Neuronal stem cell (in vitro differentiated cells): ENCODE data around the gene R3HCC1L.
A peak's percentile ranks its signal among the peaks of the same experiment; 100 is the strongest.

Experiments
- DNase-seq: peaks from one replicate; pipeline ENCODE4 v3.0.0-alpha.2; 2013; ENCODE audit warnings: low spot score
- H2AFZ ChIP-seq: one replicate; pipeline ENCODE4 v1.6.1; 2013; ENCODE audit warnings: mild to moderate bottlenecking, low read length, inconsistent platforms
- H2AK5ac ChIP-seq: 2 replicates; pipeline ENCODE4 v1.6.1; 2013; ENCODE audit warnings: low read depth, mild to moderate bottlenecking, inconsistent platforms, low read length, moderate library complexity, mixed read lengths
- H2BK120ac ChIP-seq: 2 replicates; pipeline ENCODE4 v1.6.1; 2013; ENCODE audit warnings: low read depth, mild to moderate bottlenecking, inconsistent platforms, low read length, moderate library complexity, mixed read lengths
- H2BK12ac ChIP-seq: one replicate; pipeline ENCODE4 v1.6.1; 2013; ENCODE audit warnings: low read length, inconsistent platforms
- H2BK15ac ChIP-seq: 2 replicates; pipeline ENCODE4 v1.6.1; 2013; ENCODE audit warnings: mild to moderate bottlenecking, low read length, inconsistent platforms, mixed read lengths
- H2BK5ac ChIP-seq: one replicate; pipeline ENCODE4 v1.6.1; 2013; ENCODE audit warnings: inconsistent platforms, mild to moderate bottlenecking, low read length, moderate library complexity
- H3K14ac ChIP-seq: one replicate; pipeline ENCODE4 v1.6.1; 2013; ENCODE audit warnings: low read length, inconsistent platforms
- H3K18ac ChIP-seq: 2 replicates; pipeline ENCODE4 v1.6.1; 2013; ENCODE audit warnings: low read length, inconsistent platforms
- H3K23ac ChIP-seq: 2 replicates; pipeline ENCODE4 v1.6.1; 2013; ENCODE audit warnings: low read depth, mild to moderate bottlenecking, mixed read lengths, low read length, inconsistent platforms; ENCODE audit not compliant: poor library complexity
- H3K27ac ChIP-seq: replicated peaks from 3 replicates; pipeline ENCODE4 v1.5.1; 2013; ENCODE audit warnings: low read length, inconsistent platforms
- H3K27me3 ChIP-seq, 3 experiments: 2 replicates each; pipeline ENCODE4 v1.6.1; 2013; ENCODE audit warnings: low read length in 3 of 3, mild to moderate bottlenecking in 2 of 3, inconsistent platforms in 1 of 3, low read depth in 1 of 3, mixed read lengths in 1 of 3, moderate library complexity in 1 of 3; ENCODE audit not compliant: control insufficient read depth in 3 of 3, insufficient read depth in 3 of 3
- H3K36me3 ChIP-seq, 2 donors: replicated peaks in 1 of 2; 2 replicates each; pipeline ENCODE4 v1.6.1; 2013; ENCODE audit warnings: low read length in 2 of 2; ENCODE audit not compliant: control insufficient read depth in 2 of 2, insufficient read depth in 2 of 2
- H3K4ac ChIP-seq: 2 replicates; pipeline ENCODE4 v1.6.1; 2013; ENCODE audit warnings: inconsistent platforms, mild to moderate bottlenecking, low read length, moderate library complexity
- H3K4me1 ChIP-seq, 2 donors: 1 replicate in 1 of 2; 2 replicates in 1 of 2; pipeline ENCODE4 v1.6.1; 2013; ENCODE audit warnings: low read length in 2 of 2, low read depth in 1 of 2; ENCODE audit not compliant: control insufficient read depth in 2 of 2, insufficient read depth in 1 of 2
- H3K4me2 ChIP-seq: one replicate; pipeline ENCODE4 v1.6.1; 2013; ENCODE audit warnings: mild to moderate bottlenecking, low read length, inconsistent platforms; ENCODE audit not compliant: insufficient read depth, poor library complexity, severe bottlenecking
- H3K4me3 ChIP-seq, 2 donors: 2 replicates each; pipeline ENCODE4 v1.5.1; 2013; ENCODE audit warnings: low read length in 2 of 2, mild to moderate bottlenecking in 2 of 2, inconsistent platforms in 1 of 2, moderate library complexity in 1 of 2
- H3K79me1 ChIP-seq: one replicate; pipeline ENCODE4 v1.6.1; 2013; ENCODE audit warnings: low read depth, mild to moderate bottlenecking, inconsistent platforms, low read length, moderate library complexity
- H3K9ac ChIP-seq: one replicate; pipeline ENCODE4 v1.6.1; 2013; ENCODE audit warnings: mild to moderate bottlenecking, low read depth, low read length, inconsistent platforms; ENCODE audit not compliant: poor library complexity
- H3K9me3 ChIP-seq, 2 donors: replicated peaks in 1 of 2; 2 replicates each; pipeline versions ENCODE3 to v1.6.1; 2013; ENCODE audit warnings: low read length in 2 of 2, mild to moderate bottlenecking in 2 of 2, inconsistent platforms in 1 of 2, low read depth in 1 of 2, mixed read lengths in 1 of 2, moderate library complexity in 1 of 2; ENCODE audit not compliant: control insufficient read depth in 2 of 2, insufficient read depth in 1 of 2
- H4K8ac ChIP-seq: one replicate; pipeline ENCODE4 v1.6.1; 2013; ENCODE audit warnings: low read depth, mild to moderate bottlenecking, inconsistent platforms, low read length, moderate library complexity
- H4K91ac ChIP-seq: one replicate; pipeline ENCODE4 v1.6.1; 2013; ENCODE audit warnings: low read length, low read depth, mild to moderate bottlenecking, inconsistent platforms; ENCODE audit not compliant: poor library complexity
- WGBS, 2 donors: extraction: QIAGEN DNeasy Blood & Tissue Kit; methylation state at CpG; one replicate each; pipeline ENCODE4 v1.1.7; 2013; ENCODE audit warnings: missing lambda C conversion rate in 2 of 2, mixed read lengths in 1 of 2; ENCODE audit not compliant: insufficient read length in 2 of 2, insufficient replicate concordance in 1 of 2; ENCODE audit errors: extremely low coverage in 2 of 2; 5-methylcytosine and 5-hydroxymethylcytosine counted together

Gene R3HCC1L

DNA sequence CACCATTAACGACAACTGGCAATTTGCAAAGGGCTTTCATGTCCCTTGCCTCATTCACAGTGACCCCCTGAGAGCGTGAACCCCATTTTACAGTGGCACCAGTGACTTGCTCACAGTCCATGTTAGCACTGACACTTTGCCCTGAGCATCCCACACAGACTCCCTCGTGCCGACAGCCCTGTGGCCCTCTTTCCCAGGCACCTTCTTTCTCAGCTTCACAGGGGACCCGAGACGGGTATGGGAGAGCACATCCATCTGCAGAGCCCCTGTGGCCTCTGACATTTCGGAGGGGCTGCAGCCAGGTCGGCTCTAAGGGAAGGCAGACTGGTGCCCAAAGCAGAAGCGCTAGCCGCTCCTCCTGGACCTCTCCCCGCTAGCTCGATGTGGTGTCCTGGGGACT, 122.7 kb downstream of the R3HCC1L start:
- Histone ChIP-seq H3K18ac (peak overlapping the region; percentile 55), H3K14ac (no peak overlapping the region), H3K4ac (no peak overlapping the region), H3K23ac (peak overlapping the region; percentile 43), H2BK12ac (no peak overlapping the region), H3K36me3 (no peaks in the 10 kb centered on the region), H2BK15ac (no peak overlapping the region), H3K4me1 (peaks cover 0 to 3% of the 10 kb centered on the region in 2 donors), H3K79me1 (peaks cover 4% of the 10 kb centered on the region), H3K4me2 (no peak overlapping the region), H3K4me3 (no peak overlapping the region), H3K27me3 (no peaks in the 10 kb centered on the region), H4K8ac (peak overlapping the region; percentile 19), H2BK120ac (no peak overlapping the region), H2AFZ (no peak overlapping the region), H3K9me3 (no peaks in the 10 kb centered on the region), H4K91ac (peak overlapping the region; percentile 22), H2BK5ac (no peak overlapping the region), H3K27ac (no peak overlapping the region), H2AK5ac (no peak overlapping the region), H3K9ac (no peak overlapping the region)
- no peak for DNase-seq
- WGBS, 2 donors, result no CpG with 5 or more reads among the region's 12 CpGs

DNA sequence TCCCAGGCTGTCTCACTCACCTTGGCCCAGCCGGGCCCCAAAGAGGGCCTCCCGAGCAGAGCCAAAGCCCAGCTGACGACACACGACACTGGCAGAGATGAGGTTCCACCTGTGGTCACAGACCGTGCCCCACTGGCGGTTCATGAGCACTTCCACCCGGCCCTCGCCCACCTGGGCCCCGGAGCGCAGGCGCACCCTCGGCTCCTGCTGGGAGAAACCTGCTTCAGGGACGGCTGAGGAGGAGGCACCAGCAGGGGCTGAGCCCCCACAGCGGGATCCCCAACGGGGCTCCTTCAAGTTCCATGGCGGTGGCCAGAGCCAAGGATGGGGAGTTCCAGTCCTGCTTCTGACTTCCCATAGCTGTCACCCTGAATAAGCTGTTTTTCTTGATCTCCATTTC, 123.5 kb downstream of the R3HCC1L start:
- no peak overlapping the region for H4K91ac ChIP-seq
- H3K4me2 ChIP-seq, result no peak overlapping the region
- peak overlapping the region; percentile 25 for H2AK5ac ChIP-seq
- no CpG with 5 or more reads among the region's 16 CpGs for WGBS, 2 donors
- no peak overlapping the region for H2BK120ac ChIP-seq
- H2BK15ac ChIP-seq, result no peak overlapping the region
- no peak overlapping the region for H3K9ac ChIP-seq
- H4K8ac ChIP-seq, result no peak overlapping the region
- H3K18ac ChIP-seq, result peak overlapping the region; percentile 44
- H3K27ac ChIP-seq, result no peak overlapping the region
- peaks cover 4% of the 10 kb centered on the region for H3K79me1 ChIP-seq
- H3K4me1 ChIP-seq, result peaks cover 0 to 2% of the 10 kb centered on the region in 2 donors
- no peak overlapping the region for H2BK5ac ChIP-seq
- H3K9me3 ChIP-seq, result no peaks in the 10 kb centered on the region
- no peak overlapping the region for H2BK12ac ChIP-seq
- H3K27me3 ChIP-seq, result no peaks in the 10 kb centered on the region
- no peak overlapping the region for H3K23ac ChIP-seq
- H3K4ac ChIP-seq, result no peak overlapping the region
- no peak overlapping the region for H3K4me3 ChIP-seq
- no peak overlapping the region for H3K14ac ChIP-seq
- no peaks in the 10 kb centered on the region for H3K36me3 ChIP-seq
- no peak overlapping the region for H2AFZ ChIP-seq
- DNase-seq, result no peak

DNA sequence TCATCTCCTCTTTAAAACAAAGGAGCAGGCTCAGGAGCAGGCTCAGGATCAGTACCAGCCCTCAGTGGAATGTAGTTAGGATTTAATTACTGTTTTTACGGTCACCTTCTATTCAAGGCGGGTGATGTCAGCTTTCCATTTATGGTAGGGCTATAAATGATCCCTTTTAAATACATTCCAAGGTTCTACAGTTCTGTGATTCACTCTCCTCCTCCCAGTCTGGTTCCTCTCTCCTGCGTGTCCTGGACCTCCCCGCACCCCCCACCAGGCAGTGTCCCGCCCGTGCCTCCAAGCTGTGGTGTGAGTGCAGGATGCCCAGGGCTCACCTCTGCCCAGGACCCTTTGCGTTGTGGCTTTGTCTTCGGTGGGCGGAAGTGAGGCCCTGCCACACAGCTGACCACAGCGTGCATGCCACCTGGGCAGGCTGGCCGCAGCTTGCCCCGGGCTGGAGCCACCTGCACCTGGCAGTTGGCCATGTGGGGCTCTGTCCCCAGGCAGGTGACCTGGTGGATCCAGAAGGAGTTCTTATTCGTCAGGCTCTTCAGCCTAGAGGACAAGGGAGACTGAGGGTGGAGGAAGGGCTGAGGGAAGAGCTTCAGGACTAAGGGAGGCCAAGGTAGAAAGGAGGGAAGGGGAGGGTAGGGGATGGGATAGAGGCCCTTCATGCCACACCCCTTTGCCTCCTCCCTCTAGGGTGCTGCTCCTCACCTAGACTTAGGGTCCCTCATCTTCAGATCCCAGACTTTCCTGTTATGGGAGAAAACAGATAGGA, 124.4 kb downstream of the R3HCC1L start:
- Histone ChIP-seq H3K36me3 (no peaks in the 10 kb centered on the region), H3K4me3 (no peak overlapping the region), H4K8ac (no peak overlapping the region), H2AFZ (no peak overlapping the region), H3K23ac (no peak overlapping the region), H3K27ac (no peak overlapping the region), H3K14ac (peak overlapping the region; percentile 76), H3K9me3 (no peaks in the 10 kb centered on the region), H2BK120ac (no peak overlapping the region), H3K79me1 (peaks cover 4% of the 10 kb centered on the region), H4K91ac (no peak overlapping the region), H2BK5ac (no peak overlapping the region), H3K9ac (no peak overlapping the region), H3K4ac (no peak overlapping the region), H3K27me3 (no peaks in the 10 kb centered on the region), H3K4me2 (no peak overlapping the region), H3K18ac (peak overlapping the region; percentile 88), H2BK12ac (peak overlapping the region; percentile 87), H3K4me1 (peaks cover 0 to 2% of the 10 kb centered on the region in 2 donors), H2BK15ac (no peak overlapping the region), H2AK5ac (peak overlapping the region; percentile 64)
- no CpG with 5 or more reads among the region's 13 CpGs for whole genome bisulfite sequencing, 2 donors
- no peak for DNase-seq

DNA sequence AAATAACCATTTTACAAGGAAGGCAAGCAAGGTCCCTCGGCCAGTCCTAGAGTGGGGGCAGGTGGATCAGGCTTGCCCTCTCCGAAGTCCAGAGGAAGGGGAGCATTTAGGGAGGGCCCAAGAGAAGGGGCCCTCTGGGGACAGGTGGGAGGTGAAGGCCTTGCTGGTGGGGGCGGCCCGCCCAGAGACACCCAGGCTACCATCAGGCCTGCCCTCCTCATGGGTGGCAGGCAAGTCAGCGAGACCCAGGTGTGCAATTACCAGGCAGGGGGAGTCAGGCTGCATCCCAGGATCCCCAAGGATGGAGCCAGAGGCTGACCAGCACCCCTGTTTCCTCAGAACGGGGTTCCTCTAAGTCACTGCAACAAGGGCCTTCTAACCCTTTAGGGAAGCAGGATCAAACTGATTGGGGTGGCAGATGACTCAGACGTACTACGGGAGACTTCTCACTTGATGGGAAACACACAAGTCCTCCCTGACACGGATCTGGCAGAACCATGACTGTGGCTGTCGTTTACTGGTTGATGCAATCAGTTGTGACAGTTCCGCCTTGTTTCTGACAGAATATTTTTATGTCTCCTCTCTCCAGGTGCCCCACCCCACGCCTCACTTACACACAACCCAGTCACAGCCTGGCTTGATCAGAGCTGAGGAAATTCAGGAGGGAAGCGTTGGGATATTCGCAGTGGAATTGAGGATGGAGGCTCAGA, 125.3 kb downstream of the R3HCC1L start:
- Histone ChIP-seq H3K4ac (no peak overlapping the region), H3K27ac (no peak overlapping the region), H3K4me2 (no peak overlapping the region), H3K18ac (no peak overlapping the region), H2AK5ac (no peak overlapping the region), H2BK5ac (peak overlapping the region; percentile 14), H3K9me3 (no peaks in the 10 kb centered on the region), H3K36me3 (no peaks in the 10 kb centered on the region), H3K23ac (no peak overlapping the region), H2BK12ac (no peak overlapping the region), H3K4me3 (no peak overlapping the region), H2BK120ac (no peak overlapping the region), H3K27me3 (no peaks in the 10 kb centered on the region), H2AFZ (no peak overlapping the region), H3K79me1 (peaks cover 4% of the 10 kb centered on the region), H4K91ac (no peak overlapping the region), H3K4me1 (peaks cover 0 to 2% of the 10 kb centered on the region in 2 donors), H4K8ac (no peak overlapping the region), H3K9ac (peak overlapping the region; percentile 25), H3K14ac (peak overlapping the region; percentile 41), H2BK15ac (no peak overlapping the region)
- DNase-seq, result no peak
- WGBS, 2 donors, result no CpG with 5 or more reads among the region's 14 CpGs
